ENCODE measurements around the gene OCSTAMP.

The OCSTAMP gene

DNA sequence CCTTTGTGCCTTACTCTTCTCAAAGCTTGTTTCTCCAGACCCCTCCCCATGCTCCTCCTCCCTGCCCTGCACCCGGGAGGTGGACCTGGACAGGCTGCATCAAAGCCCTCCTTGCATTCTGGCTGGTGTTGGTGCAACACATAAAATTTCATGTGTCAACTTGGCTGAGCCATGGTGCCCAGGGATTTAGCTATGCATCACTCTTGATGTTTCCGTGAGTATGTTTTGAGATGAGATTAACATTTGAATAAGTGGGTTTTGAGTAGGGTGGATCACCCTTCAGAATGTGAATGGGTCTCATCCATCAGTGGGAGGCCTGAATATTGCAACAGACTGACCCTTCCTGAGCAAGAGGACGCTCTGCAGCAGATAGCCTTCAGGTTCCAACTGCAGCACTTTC is 4.4 kb upstream of the OCSTAMP start:
- no peak for DNase-seq (ENCODE audit: extremely low read depth, low read depth)
- H3K4me3 ChIP-seq (replicated peaks; ENCODE audit: low read depth, low read length) = no peak overlapping the region
- TF ChIP-seq, protein P1, sequence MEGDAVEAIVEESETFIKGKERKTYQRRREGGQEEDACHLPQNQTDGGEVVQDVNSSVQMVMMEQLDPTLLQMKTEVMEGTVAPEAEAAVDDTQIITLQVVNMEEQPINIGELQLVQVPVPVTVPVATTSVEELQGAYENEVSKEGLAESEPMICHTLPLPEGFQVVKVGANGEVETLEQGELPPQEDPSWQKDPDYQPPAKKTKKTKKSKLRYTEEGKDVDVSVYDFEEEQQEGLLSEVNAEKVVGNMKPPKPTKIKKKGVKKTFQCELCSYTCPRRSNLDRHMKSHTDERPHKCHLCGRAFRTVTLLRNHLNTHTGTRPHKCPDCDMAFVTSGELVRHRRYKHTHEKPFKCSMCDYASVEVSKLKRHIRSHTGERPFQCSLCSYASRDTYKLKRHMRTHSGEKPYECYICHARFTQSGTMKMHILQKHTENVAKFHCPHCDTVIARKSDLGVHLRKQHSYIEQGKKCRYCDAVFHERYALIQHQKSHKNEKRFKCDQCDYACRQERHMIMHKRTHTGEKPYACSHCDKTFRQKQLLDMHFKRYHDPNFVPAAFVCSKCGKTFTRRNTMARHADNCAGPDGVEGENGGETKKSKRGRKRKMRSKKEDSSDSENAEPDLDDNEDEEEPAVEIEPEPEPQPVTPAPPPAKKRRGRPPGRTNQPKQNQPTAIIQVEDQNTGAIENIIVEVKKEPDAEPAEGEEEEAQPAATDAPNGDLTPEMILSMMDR (IDR thresholded peaks at IDR 0.05; ENCODE audit: low read depth, low read length, missing control alignments) = no peak

- DNase-seq (ENCODE audit: extremely low read depth, low read depth) = no peak
- H3K4me3 ChIP-seq (replicated peaks; ENCODE audit: low read depth, low read length) = no peak overlapping the region
- TF ChIP-seq, protein P1 (IDR thresholded peaks at IDR 0.05; ENCODE audit: low read depth, low read length, missing control alignments) = no peak
Observed at GRCh38 chr20:46553926-46554325, 3.5 kb upstream of the OCSTAMP start.

GRCh38 chr20:46552460-46553420 is 2.3 kb upstream of the OCSTAMP start:
- DNase-seq (ENCODE audit: extremely low read depth, low read depth) = no peak
- TF ChIP-seq, protein P1 (IDR thresholded peaks at IDR 0.05; ENCODE audit: low read depth, low read length, missing control alignments) = no peak
- no peak overlapping the region for H3K4me3 ChIP-seq (replicated peaks; ENCODE audit: low read depth, low read length)

DNA sequence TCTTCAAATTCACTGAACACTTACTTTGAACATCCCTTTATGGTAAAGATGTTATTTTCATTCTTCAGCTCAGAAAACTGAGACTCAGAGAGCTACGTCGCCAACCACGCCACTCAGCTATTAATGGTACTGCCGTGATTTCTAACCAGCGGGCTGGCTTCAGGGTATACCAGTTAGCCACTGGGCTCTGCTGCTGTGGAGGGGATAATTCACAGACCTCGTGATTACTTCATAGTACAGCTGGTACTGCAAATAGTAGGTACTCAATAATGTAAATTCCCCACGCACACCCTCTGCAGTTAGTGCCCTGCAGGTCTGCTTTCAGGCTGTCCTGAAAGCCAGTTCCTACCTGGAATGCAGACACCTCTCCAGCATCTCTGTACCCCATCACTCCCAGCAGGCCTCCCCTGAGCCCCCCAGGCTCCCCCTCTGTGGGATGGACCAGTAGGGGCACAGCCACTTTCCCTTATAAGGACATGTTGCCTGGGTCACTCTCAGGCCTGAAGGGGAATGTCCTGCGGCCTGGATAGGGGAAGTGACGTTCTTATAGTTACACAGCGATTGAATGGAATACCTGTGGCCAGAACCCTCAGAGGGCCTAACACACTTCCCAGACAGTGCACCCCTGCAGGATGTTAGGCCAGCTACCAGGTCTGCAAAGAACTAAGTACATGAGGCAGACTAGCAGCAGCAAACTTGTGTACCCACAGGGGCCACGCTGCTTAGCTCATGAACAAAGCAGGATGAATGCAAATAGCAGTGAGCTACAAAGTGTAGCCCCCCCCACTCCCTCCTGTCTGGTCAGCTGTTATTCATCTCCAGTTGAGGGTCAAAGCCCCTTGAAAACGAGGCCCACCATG is 1.3 kb upstream of the OCSTAMP start:
- DNase-seq (ENCODE audit: extremely low read depth, low read depth) = no peak
- TF ChIP-seq, protein P1 (IDR thresholded peaks at IDR 0.05; ENCODE audit: low read depth, low read length, missing control alignments) = no peak
- no peak overlapping the region for H3K4me3 ChIP-seq (replicated peaks; ENCODE audit: low read depth, low read length)

DNA sequence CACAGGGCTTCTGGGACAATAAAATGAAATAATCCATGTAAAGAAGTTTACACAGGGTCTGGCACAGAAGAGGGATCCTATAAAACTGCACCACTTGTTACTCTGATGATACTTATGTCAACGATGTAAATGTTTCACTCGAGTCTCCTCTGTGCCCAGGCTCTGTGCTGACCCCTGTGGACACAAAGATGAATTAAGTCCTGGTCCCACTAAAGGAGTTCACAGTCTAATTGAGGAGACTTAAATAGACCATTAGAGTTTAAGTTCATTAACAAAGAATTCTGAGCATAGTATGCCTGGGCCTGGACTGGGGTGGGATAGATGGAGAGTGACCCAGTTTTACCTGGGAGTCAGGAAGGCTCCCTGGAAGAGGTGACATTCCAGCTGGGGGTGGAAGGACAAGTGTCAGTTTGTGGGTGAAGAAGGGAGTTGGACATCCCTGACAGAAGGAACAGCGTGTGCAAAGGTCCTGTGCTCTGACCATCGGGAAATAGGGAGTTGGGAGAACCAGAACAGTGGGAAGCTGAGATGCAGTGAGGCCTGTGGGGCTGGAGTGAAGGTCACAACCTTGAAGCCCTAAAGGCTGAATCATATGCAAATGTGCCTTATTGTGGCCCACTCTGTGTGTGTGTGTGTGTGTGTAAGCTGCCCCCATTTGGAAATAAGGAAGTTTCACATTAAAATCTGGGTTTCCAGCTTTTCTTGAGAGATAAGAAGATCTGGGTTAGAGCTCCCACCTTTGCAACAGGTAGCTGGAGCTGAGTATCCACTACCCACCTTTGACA is 1.1 kb downstream of the OCSTAMP start:
- DNase-seq (ENCODE audit: extremely low read depth, low read depth) = no peak
- TF ChIP-seq, protein P1 (IDR thresholded peaks at IDR 0.05; ENCODE audit: low read depth, low read length, missing control alignments) = no peak
- H3K4me3 ChIP-seq (replicated peaks; ENCODE audit: low read depth, low read length) = no peak overlapping the region

DNA sequence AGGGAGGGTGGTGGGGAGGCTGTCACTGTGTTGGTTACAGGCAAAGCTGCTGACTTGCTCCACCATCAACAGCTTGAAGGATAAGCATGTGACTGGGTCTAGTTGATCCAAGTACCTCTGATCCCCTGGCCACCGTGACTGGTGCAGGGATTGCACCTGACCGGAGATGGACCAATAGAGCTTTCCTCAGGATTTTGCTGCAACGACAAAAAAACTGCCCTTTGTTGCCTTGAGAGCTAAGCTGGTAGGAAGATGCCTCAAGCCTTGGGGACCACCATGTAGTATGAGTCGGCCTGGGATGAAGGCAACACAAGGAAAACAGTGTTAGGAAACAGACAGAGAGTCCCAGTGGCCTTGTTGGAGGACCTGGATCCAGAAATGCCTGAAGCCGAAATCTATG is 1.8 kb downstream of the OCSTAMP start:
- TF ChIP-seq, protein P1 (IDR thresholded peaks at IDR 0.05; ENCODE audit: low read depth, low read length, missing control alignments) = no peak
- H3K4me3 ChIP-seq (replicated peaks; ENCODE audit: low read depth, low read length) = no peak overlapping the region
- no peak for DNase-seq (ENCODE audit: extremely low read depth, low read depth)

Data from HFF-Myc (cell line).